NCI-H1048 (cell line): ENCODE measurements around the gene PALM.
"Not testable (repeated sequence)": the region's sequence is repeated elsewhere in the genome, so short reads cannot be mapped to it uniquely, and the experiment has no call there.

ENCODE experiments used
- DNase-seq: peaks from one replicate; lab custom pipeline; 2025; lab: John Stamatoyannopoulos, UW

PALM gene

GRCh38 chr19:704447-704741, 4.3 kb upstream of the PALM start:
- no peak for DNase-seq

DNA sequence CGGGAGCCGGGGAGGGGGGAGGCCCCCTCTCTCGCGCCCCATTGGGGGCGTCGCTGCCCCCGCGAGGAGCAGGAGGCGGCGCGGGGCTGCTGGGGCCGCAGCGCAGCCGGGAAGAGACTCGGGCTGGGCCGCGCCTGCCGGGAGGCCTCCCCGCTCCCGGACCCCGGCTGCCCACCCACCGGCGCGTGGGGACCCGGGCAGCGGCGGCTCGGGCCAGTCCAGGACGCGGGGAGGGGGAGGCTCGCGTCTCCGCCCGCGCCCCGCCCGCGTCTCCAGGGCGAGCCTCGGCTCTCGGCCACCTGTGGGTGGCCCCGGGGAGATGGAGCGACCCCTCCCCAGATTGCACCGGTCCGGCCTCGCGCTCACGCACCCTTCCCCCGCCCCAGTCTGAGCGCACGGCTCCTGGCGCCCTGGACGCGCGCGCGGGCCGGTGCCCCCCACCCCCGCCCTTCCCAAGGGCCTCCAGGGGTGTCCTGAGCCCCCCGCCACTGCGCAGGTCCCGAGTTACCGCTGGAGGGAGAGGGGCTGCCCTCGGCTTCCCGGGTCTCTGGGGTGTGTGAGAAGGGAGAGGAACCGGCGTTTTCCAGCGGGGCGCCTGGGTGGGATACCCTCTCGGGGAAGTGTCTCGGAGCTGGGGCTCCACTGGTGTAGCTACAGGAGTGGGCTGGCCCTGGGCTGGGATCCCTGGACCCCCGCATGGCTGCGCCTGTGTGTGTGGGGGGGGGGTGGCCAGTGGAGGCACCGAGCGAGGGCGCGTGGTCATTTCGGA, 645 bp downstream of the PALM start:
- no peak for DNase-seq

- no peak for DNase-seq
Observed at GRCh38 chr19:709965-710571, 1.3 kb downstream of the PALM start.

- no peak for DNase-seq
Observed at GRCh38 chr19:710767-711166, 2.0 kb downstream of the PALM start.

DNA sequence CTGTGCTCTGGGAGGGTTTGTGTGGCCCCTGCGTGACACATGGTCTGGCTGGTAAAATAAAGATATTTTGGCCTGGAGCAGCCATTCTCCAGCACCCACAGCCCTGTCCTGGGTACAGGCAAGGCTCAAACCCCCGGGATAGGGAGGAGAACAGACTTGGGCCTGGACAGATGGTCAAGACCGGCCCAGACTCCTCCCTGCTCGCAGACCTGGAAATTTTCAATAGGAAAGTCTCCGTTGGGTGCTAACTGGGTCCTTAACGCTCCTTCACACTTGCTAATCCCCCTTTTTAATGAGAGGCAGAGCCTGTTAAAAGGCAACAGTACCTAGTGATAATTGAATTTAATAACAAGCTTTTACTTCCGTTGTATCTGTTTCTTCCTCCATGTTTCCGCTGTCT, 2.5 kb downstream of the PALM start:
- DNase-seq: no peak

GRCh38 chr19:715347-715746, 6.6 kb downstream of the PALM start:
- no peak for DNase-seq

- DNase-seq: no peak
Observed at GRCh38 chr19:718251-718951, 9.7 kb downstream of the PALM start.

DNA sequence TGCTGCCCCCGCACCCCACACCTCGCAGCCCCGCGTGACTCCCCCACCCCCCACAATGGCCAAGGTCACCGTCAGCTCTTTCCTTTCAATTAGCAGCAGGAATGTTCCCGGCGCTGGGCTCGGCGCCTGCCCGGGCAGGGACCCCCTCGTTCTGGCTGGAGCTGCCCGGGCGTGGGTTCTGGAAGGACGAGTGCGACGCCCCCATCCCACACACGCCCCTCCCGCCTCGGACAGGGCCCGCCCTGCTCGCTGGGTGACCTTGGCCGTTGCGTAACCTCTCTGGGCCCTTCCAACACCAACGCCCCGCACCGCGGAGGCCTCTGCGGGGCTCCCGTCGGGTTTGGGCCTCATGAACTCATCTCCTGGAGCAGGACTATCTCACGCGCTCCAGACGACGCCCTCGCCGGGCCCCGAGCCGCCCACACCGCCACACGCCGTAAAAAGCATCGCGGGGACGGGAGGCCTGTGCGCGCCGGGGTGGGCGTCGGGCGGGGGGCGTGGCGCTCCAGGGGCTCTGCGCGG, 10.3 kb downstream of the PALM start:
- no peak for DNase-seq

GRCh38 chr19:719636-720344, 11.1 kb downstream of the PALM start:
- DNase-seq: no peak

DNA sequence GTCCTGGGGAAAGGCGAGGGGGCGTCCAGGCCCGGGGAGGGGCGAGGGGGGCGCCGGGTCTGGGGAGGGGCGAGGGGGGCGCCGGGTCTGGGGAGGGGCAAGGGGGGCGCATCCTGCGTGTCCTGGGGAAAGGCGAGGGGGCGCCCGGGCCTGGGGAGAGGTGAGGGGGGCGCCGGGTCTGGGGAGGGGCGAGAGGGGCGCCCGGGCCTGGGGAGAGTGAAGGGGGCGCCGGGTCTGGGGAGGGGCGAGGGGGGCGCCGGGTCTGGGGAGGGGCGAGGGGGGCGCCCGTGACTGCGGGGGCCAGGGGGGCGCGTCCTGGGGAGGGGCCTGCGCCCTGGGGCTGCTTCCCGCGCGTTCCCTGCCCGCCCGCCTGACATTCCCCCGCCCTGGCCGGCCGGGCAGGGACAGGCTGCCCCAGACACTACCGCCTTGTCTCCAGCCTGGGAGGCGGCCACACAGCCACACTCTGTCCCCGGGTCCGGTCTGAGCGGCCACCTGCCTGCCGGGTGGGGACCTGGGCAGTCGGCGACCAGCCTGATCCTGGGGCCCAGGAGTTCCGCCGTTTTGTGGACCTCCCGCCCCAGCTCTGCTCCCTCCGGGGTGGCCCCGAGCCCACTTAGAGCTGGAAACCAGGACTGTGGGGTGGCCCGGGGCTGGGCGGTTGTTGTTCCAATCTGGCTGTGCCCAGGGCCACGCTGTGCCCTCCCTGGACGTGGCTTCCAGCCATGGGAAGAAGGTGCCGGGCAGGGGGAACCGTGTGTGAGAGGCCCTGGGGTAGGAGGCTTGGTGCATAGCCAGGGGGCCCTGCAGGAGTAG, 11.8 kb downstream of the PALM start:
- no peak for DNase-seq

- no peak for DNase-seq
Observed at GRCh38 chr19:722553-723101, 13.9 kb downstream of the PALM start.

- no peak for DNase-seq
Observed at GRCh38 chr19:723247-723646, 14.5 kb downstream of the PALM start.

DNA sequence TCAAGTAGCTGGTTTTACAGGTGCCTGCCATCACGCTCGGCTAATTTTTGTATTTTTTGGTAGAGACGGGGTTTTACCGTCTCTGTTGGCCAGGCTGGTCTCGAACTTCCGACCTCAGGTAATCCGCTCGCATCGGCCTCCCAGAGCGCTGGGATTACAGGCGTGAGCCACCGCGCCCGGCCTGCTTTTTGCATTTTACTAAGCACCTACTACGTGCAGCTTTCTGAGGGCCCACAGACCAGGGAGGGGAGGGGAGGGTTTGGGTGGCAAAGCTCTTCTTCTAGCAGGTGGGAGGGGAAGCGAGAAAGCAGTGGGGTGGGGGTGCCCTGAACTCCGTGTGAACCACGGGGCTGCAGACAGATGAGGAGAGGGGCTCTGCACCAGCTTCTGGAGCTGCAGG, 15.0 kb downstream of the PALM start:
- no peak for DNase-seq

DNA sequence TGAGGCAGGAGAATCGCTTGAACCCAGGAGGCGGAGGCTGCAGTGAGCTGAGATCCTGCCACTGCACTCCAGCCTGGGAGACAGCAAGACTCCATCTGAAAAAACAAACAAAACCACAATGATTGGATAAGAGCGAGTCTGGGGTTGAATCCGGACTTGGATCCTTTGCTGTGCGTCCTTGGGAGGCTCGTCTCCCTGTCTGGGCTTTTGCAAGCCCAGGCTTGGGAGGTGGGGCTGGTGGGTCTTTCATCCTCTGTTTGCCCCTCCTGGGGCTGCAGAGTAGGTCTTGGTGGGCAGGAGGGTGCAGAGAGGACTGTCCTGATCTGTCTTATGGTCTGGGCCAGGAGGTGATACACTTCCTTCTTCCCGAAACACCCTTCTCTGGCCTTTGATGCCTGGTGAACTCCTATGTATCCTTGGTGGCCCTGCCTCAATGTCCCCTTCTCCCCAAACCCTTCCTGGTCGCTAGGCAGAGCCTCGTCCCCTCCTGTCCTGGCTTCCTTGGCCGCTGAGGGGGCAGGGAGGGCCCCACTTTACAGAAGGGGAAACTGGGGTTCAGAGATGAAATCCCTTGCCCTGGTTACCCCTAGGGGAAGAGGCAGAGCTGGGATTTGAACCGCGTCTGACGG, 16.8 kb downstream of the PALM start:
- no peak for DNase-seq

GRCh38 chr19:726993-727956, 18.5 kb downstream of the PALM start:
- no peak for DNase-seq

DNA sequence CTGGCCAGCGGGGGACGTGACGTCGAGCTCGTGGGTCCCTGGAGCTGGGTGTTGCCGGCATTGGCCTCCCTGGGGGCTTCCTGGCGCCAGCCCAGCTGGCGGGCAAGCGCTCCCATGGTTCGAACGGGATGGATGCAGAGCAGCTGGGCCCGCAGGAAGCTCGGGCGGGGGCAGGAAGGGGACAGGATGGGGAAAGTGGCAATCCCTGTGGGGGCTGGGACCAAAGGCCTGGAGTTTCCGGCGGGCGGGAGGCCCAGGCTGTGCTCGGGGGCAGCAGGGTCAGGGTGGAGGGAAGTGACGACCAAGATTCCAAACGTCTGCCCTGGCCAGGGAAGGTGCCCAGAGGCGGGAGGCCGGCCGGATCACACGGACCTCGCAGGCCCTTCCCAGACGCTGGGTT, 19.3 kb downstream of the PALM start:
- no peak for DNase-seq

DNA sequence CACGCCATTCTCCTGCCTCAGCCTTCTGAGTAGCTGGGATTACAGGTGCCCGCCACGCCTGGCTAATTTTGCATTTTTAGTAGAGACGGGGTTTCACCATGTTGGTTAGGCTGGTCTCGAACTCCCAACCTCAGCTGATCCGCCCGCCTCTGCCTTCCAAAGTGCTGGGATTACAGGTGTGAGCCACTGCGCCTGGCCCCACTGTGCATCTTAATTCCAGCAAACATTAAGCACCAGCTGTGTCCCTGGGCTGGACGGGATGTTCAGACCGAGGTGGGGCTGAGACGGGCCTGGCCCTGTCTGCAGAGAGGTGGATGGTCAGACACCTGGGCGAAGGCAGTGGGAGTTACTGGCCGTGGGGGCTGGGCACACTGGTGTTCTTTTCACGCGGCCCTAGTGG, 20.8 kb downstream of the PALM start:
- not testable (repeated sequence) for DNase-seq

DNA sequence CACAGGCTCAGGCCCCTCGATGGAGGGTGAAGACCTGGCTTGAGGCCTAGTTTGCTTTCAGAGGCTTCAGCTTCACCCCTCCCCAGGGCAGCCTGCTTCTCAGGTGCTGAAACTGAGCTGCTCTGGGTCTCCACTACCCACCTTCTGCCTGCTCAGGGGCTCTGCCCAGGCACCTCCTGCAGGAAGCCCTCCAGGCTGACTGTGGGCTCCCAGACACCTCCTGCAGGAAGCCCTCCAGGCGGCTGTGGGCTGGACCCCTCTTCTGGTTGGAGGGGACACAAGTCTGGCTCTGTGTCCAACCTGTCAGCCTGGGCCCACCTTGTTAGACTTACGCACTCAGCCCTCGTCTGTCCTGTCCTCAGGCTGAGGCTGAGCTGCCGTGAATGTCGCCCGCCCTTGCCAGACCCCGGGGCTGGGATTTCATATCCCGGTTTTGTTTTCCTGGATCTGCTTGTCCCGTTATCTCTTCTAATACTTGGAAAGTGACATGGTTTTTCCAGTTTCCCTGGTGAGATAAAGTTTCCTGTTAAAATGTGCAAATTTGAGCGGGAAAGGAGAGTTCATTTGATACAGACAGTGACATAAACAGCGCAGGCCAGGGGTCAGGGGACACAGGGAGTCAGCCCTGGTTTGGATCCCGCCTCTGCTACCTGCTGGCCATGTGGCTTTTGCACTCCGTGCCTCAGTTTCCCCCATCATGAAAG, 21.4 kb downstream of the PALM start:
- DNase-seq: no peak

DNA sequence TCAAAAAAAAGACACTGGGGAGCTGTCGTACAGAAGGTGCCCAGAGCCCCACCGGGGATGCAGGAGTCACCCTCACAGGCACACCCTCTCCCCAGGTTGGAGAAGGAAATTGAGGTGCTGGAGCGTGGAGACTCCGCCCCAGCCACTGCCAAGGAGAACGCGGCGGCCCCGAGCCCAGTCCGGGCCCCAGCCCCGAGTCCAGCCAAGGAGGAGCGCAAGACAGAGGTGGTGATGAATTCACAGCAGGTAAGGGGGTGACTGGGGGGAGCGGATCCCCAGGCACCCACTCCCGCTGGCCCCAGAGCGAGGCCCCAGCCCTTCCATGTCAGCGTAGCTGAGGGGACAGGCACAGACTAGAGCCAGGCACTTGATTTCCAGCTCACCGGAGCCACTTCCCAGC, 22.3 kb downstream of the PALM start:
- no peak for DNase-seq
